Stimulated activated CD4-positive, alpha-beta T cell treated with anti-CD3 and anti-CD28 coated beads, Interleukin-1b, Interleukin-23, amount 100 ng/mL, for 4 hours (primary cell): ENCODE results near the gene EMC1.
"Not testable (repeated sequence)": the region's sequence is repeated elsewhere in the genome, so short reads cannot be mapped to it uniquely, and the experiment has no call there.

Experiments
- DNase-seq, 2 donors: peaks; one replicate each; pipeline ENCODE4 v3.0.0-alpha.2; 2020; ENCODE audit warnings: low read depth in 2 of 2

EMC1 gene

DNA sequence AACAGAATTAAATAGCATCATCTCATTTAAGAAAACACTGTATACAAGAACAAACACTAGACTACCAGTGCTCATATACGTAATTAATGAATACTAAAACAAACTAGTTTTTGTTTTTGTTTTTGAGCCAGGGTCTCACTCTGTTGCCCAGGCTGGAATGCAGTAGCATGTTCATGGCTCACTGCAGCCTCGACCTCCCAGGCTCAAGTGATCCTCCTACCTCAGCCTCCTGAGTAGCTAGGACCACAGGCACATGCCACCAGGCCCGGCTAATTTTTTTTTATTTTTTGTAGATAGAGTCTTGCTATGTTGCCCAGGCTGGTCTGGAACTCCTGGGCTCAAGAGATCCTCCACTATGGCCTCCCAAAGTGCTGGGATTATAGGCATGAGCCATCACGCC lies 34.7 kb downstream of the EMC1 start:
- DNase-seq = not testable (repeated sequence)

GRCh38 chr1:19213580-19213979 lies 37.7 kb downstream of the EMC1 start:
- no peak for DNase-seq

GRCh38 chr1:19212167-19212566 lies 39.2 kb downstream of the EMC1 start:
- no peak for DNase-seq

- DNase-seq = no peak
These were observed 40.4 kb downstream of the EMC1 start for GRCh38 chr1:19210772-19211549.

DNA sequence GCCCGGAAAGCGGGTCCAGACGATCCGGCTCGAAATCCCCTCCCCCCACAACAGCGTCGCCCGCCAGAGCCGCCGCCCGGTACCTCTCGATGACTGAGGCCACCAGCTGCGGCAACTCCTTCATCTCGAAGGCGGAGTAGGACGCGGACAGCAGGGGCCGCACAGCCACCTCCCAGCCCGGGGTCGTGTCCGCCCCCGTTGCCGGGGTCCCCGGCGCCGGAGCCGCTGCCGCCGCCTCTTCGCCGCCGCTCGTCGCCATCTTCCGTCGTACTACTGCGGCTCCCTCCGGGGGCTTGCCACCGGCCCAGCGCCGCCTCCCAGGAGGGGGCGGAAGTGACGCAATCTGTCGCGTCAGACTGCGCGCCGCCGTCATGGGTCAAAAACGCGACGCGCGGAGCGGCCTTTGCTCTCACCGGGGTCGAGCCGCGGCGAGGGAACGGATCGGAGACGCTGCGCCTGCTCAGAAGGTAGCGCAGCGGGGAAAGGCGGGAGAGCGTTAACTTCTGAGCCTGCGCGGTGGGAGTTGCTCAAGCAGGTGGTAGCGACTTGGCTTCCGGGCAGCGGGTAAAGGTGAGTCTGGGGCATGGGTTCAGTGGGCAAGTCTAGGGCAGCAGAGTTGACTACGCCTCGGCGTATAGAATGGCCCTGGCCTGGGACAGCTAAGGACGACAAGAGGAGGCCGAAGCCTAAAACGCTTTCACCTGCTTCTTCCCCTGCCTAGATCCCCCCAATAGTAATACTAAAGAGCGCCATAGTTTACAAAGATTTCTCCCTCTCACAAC lies 41.1 kb downstream of the EMC1 start, which contains the start of gene UBR4:
TSS of gene UBR4 (minus strand) at position 277 of the 782 bp plus-strand sequence. CDS start at position 259, 18 bp downstream.
- DNase-seq = peak; percentile 93 to 96

DNA sequence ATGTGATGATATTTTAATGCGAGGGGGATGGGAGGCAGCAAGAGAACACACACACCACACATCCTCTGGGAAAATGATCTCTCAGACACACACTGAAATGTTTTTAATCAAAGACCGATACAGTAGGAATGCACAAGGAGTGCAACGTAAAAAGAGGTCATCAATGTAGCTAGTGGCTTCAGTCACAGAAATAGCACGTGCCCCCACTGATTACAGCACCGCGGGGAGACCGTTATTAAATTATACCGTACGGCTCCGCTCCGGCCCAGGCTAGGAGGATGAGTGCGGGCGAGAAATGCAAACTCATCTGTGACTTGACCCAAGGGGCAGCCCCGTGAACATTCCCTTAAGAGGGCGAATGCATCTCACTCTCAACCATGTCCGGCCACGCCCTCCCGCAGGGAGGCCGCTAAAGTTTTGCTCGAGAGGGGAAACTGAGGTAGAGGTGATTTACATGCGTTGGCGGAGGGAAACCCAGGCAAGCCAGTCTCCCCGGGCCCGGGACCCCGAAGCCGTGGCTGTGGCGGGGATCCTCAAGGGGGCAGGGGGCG lies 41.8 kb downstream of the EMC1 start:
- DNase-seq = peak; percentile 26 to 53

- DNase-seq = no peak
These were observed 42.5 kb downstream of the EMC1 start for GRCh38 chr1:19208710-19209438.

DNA sequence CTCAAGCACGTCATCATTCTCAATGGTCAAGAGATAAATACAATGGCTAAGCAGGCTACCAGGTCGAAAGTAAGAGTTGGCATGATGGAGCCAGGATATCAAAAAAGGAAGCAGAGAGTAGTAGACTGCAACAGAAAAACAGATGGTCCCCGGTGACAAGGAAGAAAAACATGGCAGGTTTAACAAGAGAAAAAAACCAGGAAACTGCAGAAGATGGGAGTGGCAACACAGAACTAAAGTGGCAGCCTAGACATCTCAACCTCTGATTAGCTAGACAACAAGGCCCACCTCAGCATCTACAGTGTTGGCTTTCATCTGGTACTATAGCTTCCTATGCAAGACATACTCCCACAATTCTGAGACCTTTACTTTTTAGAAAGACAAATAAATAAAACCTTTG lies 44.4 kb downstream of the EMC1 start:
- no peak for DNase-seq

DNA sequence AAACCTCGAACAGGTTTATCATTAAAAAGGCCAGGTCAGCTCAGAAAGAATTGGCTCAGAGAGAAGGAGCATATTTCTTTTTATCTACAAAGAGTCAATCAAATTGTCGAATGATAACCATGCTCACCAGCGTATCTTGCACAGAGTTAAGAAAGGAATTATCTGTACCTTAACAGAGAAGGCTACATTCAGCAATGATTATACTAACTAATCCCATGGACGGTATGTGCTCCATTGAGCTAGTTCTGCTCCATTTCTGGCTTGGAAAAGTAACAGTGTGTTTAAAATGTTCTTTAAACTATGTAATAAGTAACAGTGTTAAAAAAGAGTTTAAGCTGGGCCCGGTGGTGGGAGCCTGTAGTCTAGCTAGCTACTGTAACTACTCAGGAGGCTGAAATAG lies 45.5 kb downstream of the EMC1 start:
- DNase-seq = no peak

GRCh38 chr1:19205403-19205802 lies 45.9 kb downstream of the EMC1 start:
- DNase-seq = no peak

- DNase-seq = no peak
These were observed 46.7 kb downstream of the EMC1 start for GRCh38 chr1:19204446-19205266.

- no peak for DNase-seq
These were observed 47.9 kb downstream of the EMC1 start for GRCh38 chr1:19203440-19203839.

DNA sequence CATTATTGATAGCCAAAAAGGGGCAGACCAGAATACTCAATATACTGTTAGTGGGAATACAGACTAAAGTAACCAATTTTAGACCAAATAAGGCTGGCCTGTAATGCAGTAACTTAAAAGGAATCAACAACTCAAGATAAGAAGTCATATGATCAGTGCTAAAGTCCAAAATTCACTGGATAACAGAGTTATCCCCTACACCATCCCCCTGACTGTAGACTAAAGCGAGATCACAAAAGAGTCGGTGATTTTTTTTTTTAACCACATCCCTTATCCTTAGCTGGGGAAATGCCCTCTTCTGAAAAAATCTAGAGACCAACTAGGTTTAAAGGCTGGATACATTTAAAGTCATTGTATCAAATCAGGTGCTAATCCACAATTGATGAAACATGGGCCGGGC lies 48.9 kb downstream of the EMC1 start:
- DNase-seq = no peak

DNA sequence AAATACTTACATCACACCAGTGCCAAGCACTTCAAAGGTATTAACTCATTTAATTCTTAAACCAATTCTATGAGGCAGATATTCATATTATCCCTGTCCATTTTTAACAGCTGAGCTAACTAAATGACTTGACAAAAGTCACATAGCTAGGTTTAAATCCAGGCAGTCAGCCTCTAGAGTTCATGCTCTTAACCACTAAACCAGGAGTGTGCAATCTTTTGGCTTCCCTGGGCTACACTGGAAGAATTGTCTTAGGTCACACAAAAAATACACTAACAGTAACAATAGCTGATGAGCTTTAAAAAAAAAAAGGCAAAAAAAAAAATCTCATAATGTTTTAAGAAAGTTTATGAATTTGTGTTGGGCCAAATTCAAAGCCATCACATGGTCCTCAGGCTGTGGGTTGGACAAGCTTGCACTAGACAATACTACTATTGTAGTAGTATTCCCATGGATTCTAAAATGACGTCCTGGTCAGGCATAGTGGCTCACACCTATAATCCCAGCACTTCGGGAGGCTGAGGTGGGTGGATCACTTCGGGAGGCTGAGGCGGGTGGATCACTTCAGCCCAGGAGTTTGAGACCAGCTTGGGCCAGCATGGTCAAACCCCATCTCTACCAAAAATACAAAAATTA lies 51.2 kb downstream of the EMC1 start:
- no peak for DNase-seq

DNA sequence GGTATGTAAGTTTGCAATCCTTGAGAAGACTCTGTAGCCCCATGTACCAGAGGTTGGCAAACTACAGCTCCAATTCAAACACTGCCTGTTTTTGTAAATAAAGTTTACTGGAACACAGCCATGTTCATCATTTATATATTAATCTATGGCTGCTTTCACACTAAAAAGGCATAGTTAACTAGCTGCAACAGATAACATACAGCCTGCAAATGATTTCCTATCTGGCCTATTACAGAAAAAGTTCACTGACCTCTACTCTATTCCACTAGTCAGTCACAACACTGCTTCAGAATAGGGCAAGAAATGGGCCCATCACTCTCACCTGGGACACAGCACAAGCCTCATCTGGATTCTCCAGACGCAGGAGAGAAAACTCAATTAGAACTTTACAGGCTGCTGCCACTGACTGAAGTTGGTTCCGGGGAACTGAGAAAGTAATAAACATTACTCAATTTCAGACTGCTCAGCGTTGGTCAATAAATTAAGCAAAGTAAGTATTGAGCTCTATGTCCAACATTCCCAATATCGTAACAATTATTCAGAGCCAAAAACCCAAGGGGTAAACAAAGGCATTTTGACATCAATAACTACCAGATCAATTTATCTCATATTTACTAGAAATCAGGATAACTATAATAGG lies 51.9 kb downstream of the EMC1 start:
- no peak for DNase-seq

- DNase-seq = no peak
These were observed 52.5 kb downstream of the EMC1 start for GRCh38 chr1:19198820-19199219.

DNA sequence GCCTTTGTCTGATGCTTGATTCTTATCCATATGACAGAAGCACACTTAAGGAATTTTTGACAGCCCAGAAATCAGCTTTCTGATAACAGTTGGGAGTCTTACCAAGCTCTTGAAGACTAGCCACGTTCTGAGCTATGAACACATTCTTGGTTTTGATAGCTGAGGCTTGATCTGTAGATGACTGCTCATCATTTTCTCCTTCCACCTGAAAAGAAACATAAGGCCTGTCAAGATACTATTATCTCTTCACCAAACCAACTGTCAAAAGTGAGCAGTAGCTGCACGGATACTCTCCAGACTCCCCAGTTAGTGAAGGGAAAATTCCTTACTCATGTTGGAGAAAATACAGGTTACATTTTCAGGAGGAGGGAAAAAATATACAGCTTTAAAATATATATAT lies 53.5 kb downstream of the EMC1 start:
- no peak for DNase-seq

DNA sequence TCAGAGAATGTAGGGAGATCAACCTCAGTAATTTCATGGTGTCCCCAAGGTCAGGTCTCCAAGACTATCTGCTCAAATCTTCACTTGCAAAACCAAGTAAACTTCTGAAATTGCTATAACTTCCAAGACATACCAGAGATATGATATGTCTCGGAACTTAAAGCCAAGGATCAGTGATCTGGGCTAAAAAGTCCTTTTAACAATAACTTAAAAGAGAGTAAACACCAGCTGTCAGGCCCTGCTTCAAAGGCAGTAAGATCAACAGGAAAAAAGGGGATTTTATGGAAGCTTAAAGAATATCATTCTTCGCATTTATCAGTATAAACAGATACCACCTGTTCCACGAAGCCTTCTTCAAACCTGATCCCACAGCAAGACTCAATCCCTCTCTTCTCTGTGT lies 55.0 kb downstream of the EMC1 start:
- DNase-seq = no peak

DNA sequence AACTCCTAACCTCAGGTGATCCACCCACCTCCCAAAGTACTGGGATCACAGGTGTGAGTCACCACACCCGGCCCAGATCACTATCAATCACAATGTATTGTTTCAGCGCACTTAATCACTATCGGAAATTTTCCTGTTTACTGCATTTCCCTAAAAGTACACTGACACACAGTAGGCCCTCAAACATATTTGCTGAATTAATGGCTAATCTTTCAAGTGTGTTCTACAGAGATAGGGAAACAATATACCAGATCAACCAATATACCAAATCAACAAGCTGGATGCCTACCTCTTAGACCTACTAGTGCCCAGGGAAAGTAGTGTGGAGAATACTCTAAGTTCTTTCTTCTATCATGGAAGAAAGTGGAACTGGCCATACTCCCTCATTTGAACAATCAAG lies 58.3 kb downstream of the EMC1 start:
- DNase-seq = no peak

DNA sequence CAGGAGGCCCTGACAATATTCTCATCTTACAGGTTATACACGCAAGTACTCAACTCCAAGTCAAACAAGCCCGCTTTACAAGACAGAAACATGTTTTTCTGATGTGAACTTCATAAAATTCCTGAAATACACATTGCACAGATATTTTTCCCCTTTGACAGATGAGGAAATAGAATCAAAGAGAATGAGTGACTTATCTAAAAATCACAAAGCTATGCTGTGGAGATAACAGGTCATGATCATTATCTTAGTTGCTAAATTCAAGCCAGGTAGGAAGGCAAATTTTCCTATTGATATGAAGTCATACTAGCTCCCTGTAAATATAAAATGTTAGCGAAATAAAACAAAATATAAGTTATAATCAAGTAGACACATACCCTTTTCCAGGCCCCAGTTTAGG lies 59.5 kb downstream of the EMC1 start:
- no peak for DNase-seq
